Liver (tissue), 3 donors: ENCODE measurements around the gene MCTP1.

Experiments
- CTCF ChIP-seq: fragments of 150-350 bp; IDR thresholded peaks from 2 replicates; pipeline ENCODE4 v1.5.1; 2017; ENCODE audit warnings: improper control_type of control experiment, low read depth, low read length; ENCODE audit not compliant: missing input control
- GABPA ChIP-seq, 2 donors: IDR thresholded peaks in 1 of 2; conservative IDR thresholded peaks in 1 of 2; 2 replicates each; pipeline ENCODE4 v1.6.1; 2016; ENCODE audit warnings: antibody characterized with exemption in 2 of 2, mild to moderate bottlenecking in 1 of 2, moderate library complexity in 1 of 2
- TAF1 ChIP-seq: conservative IDR thresholded peaks from 2 replicates; pipeline ENCODE4 v1.6.1; 2016; ENCODE audit warnings: antibody characterized with exemption, mild to moderate bottlenecking
- YY1 ChIP-seq: IDR thresholded peaks from 2 replicates; pipeline ENCODE4 v1.6.1; 2016; ENCODE audit warnings: antibody characterized with exemption, mild to moderate bottlenecking
- TF ChIP-seq, protein P1 (sequence below): IDR thresholded peaks from 2 replicates; pipeline ENCODE4 v1.6.1; 2016; ENCODE audit warnings: antibody characterized with exemption
- donor health status: healthy.
- donor health status: healthy.

GRCh38 chr5:94807985-94808384, 476.9 kb downstream of the MCTP1 start:
- TF ChIP-seq GABPA (IDR thresholded peaks at IDR 0.05 in 1 of 2, conservative IDR thresholded peaks at IDR 0.05 in 1 of 2) (no peak), CTCF (no peak), TAF1 (no peak), YY1 (no peak)
- TF ChIP-seq, protein P1, sequence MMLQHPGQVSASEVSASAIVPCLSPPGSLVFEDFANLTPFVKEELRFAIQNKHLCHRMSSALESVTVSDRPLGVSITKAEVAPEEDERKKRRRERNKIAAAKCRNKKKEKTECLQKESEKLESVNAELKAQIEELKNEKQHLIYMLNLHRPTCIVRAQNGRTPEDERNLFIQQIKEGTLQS = no peak
